HEK293T (cell line): Measurements from ENCODE around the gene PPAT.

ENCODE experiments used
- ELF4 ChIP-seq: fragments of 450-650 bp; IDR thresholded peaks from 2 replicates; pipeline ENCODE4 v1.6.1; 2017; ENCODE audit warnings: antibody characterized with exemption
- L3MBTL2 ChIP-seq: fragments of 450-650 bp; conservative IDR thresholded peaks from 2 replicates; pipeline ENCODE4 v1.6.1; 2016; ENCODE audit warnings: mild to moderate bottlenecking
- SP1 ChIP-seq: fragments of 450-650 bp; IDR thresholded peaks from 2 replicates; pipeline ENCODE4 v1.6.1; 2017
- TARDBP ChIP-seq: fragments of 450-650 bp; IDR thresholded peaks from 2 replicates; pipeline ENCODE4 v1.6.1; 2016

GRCh38 chr4:56435140-56435926, at the start of gene PPAT:
- 0 out of 2 replicates have a peak, but pooled peaks have one; percentile 30 for TF ChIP-seq SP1
- TF ChIP-seq ELF4, result no peak; the same call in 1 of the 2 replicates
- TF ChIP-seq TARDBP, result no peak
- peak; percentile 96 for TF ChIP-seq L3MBTL2
